Bronchial epithelial cell (primary cell): ENCODE data around the gene PPP3CA. TPM values are rescaled to one million over a fixed set of nuclear protein-coding genes. Genes with fewer than 3 reads are reported as not detected.

Source experiments
- DNase-seq: peaks from one replicate; pipeline ENCODE4 v3.0.0-alpha.2; 2010; ENCODE audit warnings: low read depth
- FAIRE-seq: peaks from 2 replicates; lab custom pipeline; 2011; peaks lifted over from hg19 to GRCh38; lab: Jason Lieb, UNC
- H3K27me3 ChIP-seq: 2 replicates; pipeline ENCODE4 v1.5.1; 2011; ENCODE audit warnings: low read length; ENCODE audit not compliant: control insufficient read depth, insufficient read depth
- H3K36me3 ChIP-seq: 2 replicates; pipeline ENCODE4 v1.5.1; 2011; ENCODE audit warnings: low read length; ENCODE audit not compliant: control insufficient read depth, insufficient read depth
- H3K4me3 ChIP-seq: 2 replicates; pipeline ENCODE4 v1.5.1; 2011; ENCODE audit warnings: mild to moderate bottlenecking, low read depth, low read length, control low read depth
- CTCF ChIP-seq: IDR thresholded peaks from 2 replicates; pipeline ENCODE4 v1.5.1; 2011; ENCODE audit warnings: mild to moderate bottlenecking, moderate library complexity, low read length, control low read depth, inconsistent platforms; ENCODE audit not compliant: insufficient read depth, severe bottlenecking
- total RNA-seq: library from RNA; depleted of rRNA; stranded (reverse); fragments of >200 nt; gene quantifications from 2 replicates; pipeline ENCODE4 v1.2.1, GENCODE V29; 2014

Gene PPP3CA
- total RNA-seq, 1 donor from 2014 or later, result 48.2 TPM

- H3K27me3 ChIP-seq, result no peaks in the 10 kb centered on the region
- H3K36me3 ChIP-seq, result no peaks in the 10 kb centered on the region
- no peak for TF ChIP-seq CTCF
- DNase-seq, result no peak
- H3K4me3 ChIP-seq, result no peak overlapping the region
- FAIRE-seq, result no peak
Measured at GRCh38 chr4:101066626-101067170, 280.6 kb downstream of the PPP3CA start.

DNA sequence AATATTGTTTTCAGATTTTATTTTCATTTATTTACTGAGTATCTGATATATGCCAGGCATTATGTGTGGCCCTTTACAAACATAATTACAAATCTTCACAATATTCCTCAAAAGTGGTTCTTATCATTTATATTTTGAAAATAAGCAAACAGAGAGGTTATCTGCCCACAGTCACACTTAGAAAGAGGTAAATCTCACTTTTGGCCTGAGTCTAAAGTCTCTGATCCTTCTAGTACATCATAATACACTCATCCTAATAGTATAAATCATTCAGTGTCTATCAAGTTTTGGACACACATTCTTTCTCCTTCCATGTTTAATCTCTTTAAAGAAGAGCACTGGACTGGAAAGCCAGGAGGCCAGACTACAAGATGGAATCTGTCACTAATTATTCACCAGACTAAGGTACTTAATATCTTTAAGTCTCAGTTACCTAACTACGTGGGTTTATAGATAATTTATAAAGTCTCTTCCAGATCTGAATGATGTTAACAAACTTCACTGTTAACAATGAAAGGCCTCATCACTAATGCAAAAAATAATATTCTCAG is 281.3 kb downstream of the PPP3CA start:
- H3K27me3 ChIP-seq, result no peaks in the 10 kb centered on the region
- DNase-seq (no peak), FAIRE-seq (no peak)
- no peak overlapping the region for H3K4me3 ChIP-seq
- TF ChIP-seq CTCF, result no peak
- H3K36me3 ChIP-seq, result no peaks in the 10 kb centered on the region

GRCh38 chr4:101065346-101065745 is 282.0 kb downstream of the PPP3CA start:
- H3K4me3 ChIP-seq, result no peak overlapping the region
- FAIRE-seq (no peak), DNase-seq (no peak)
- H3K27me3 ChIP-seq, result no peaks in the 10 kb centered on the region
- H3K36me3 ChIP-seq, result no peaks in the 10 kb centered on the region
- TF ChIP-seq CTCF, result no peak

DNA sequence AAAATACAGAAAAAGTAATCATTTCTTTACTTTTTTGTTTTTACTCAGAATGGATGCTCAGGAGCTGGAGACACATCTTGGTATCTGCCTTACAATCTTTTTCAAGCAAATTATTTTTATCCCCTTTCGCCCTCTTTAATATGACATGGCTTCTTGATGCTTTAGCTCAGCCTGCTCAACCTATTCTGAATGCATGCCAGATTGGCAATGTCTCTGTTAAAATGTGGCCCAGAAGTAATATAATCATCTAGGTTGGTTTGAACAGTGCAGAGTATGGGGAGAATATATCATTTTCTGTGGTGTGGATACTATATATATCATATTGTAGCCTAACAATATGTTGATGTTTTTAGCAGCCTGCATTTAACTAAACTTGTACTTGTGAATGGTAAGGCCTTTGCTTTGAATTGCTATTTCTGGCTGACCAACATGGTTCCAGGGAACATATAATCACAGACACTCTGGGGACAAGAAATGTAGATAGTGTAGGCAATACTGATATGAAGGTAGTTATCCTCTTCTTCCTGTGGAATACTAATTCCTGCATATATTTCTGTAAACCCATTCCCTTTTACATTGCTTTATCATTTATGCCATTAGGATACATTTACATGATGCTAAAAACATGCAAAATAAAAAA is 282.7 kb downstream of the PPP3CA start:
- DNase-seq, result no peak
- no peaks in the 10 kb centered on the region for H3K27me3 ChIP-seq
- no peak for TF ChIP-seq CTCF
- no peaks in the 10 kb centered on the region for H3K36me3 ChIP-seq
- no peak for FAIRE-seq
- no peak overlapping the region for H3K4me3 ChIP-seq

DNA sequence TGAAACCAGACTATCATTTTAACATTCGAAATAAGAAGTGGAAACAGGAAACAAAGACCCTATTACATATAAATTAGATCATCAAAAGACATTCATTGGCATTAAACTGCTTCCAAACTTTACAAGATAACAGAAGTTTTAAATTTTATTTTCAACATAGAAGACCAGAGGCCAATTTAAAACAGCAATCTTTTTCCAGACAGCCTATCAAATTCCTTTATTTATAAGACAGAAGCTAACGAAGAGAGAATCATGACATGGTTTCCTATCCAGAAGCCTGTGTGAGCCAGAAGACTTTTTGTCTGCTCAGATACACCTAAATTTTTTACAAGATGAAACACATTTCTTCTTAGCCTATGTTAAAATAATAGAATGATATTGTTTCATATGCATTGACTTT is 291.9 kb downstream of the PPP3CA start:
- TF ChIP-seq CTCF, result no peak
- H3K4me3 ChIP-seq, result no peak overlapping the region
- H3K36me3 ChIP-seq, result no peaks in the 10 kb centered on the region
- no peaks in the 10 kb centered on the region for H3K27me3 ChIP-seq
- DNase-seq, result no peak
- FAIRE-seq, result no peak
